GM12865 (cell line): ENCODE results near the gene IKZF3.

Experiments
- DNase-seq: peaks from one replicate; pipeline ENCODE4 v3.0.0; 2010; ENCODE audit warnings: low read depth
- H3K4me3 ChIP-seq: 2 replicates; pipeline ENCODE4 v1.5.1; 2011; ENCODE audit warnings: mild to moderate bottlenecking, low read depth, low read length, control low read depth
- CTCF ChIP-seq: IDR thresholded peaks from 2 replicates; pipeline ENCODE4 v1.5.1; 2011; ENCODE audit warnings: low read length, control low read depth, low read depth, inconsistent platforms; ENCODE audit not compliant: insufficient read depth; ENCODE audit errors: missing control alignments

IKZF3 gene

GRCh38 chr17:39793301-39793872 is 70.7 kb downstream of the IKZF3 start:
- TF ChIP-seq CTCF, result no peak
- H3K4me3 ChIP-seq, result peak overlapping the region; percentile 11; the same call in 1 of the 2 replicates
- no peak for DNase-seq

- TF ChIP-seq CTCF, result no peak
- peak; percentile 59 for DNase-seq
- peak overlapping the region; percentile 46 for H3K4me3 ChIP-seq
Observed at GRCh38 chr17:39792526-39793221, 71.4 kb downstream of the IKZF3 start.

GRCh38 chr17:39791111-39791992 is 72.8 kb downstream of the IKZF3 start:
- no peak for TF ChIP-seq CTCF
- no peak for DNase-seq
- peak overlapping the region; percentile 46; the same call in 1 of the 2 replicates for H3K4me3 ChIP-seq

GRCh38 chr17:39787743-39788484 is 76.2 kb downstream of the IKZF3 start:
- no peak overlapping the region for H3K4me3 ChIP-seq
- TF ChIP-seq CTCF, result no peak
- DNase-seq, result no peak

GRCh38 chr17:39787041-39787440 is 77.1 kb downstream of the IKZF3 start:
- no peak for DNase-seq
- no peak for TF ChIP-seq CTCF
- no peak overlapping the region for H3K4me3 ChIP-seq

GRCh38 chr17:39782980-39783379 is 81.1 kb downstream of the IKZF3 start:
- TF ChIP-seq CTCF, result no peak
- no peak overlapping the region for H3K4me3 ChIP-seq
- DNase-seq, result no peak
